K562 (cell line): ENCODE data around the gene OSBPL10. TPM values are rescaled to one million over a fixed set of nuclear protein-coding genes. Genes with fewer than 3 reads are reported as not detected.

Source experiments
- ATAC-seq: fragments of 200-7000 bp; cut with Tn5 transposase; 3 replicates; pipeline ENCODE4 v1.9.1; 2020; ENCODE audit warnings: moderate library complexity
- BruUV-seq: library from RNA; stranded (reverse); fragments of 400-500 nt; replicated peaks from 2 replicates; lab custom pipeline; 2021; lab: Mats Ljungman, UMichigan
- CTCF ChIA-PET: fragments of 300-600 bp; formaldehyde crosslinking; extraction: SDS; loops from one replicate; lab custom pipeline; 2021; ENCODE audit warnings: low intra/inter-chr PET ratio; lab: Yijun Ruan, JAX
- POLR2A ChIA-PET: fragments of 300-600, 350-650 bp; sonication (Branson Sonifier 250); formaldehyde crosslinking; extraction: SDS; loops from one replicate; lab custom pipeline; 2021; ENCODE audit warnings: antibody characterized with exemption, inconsistent platforms; lab: Yijun Ruan, JAX
- DNase-seq, 4 experiments: peaks; one replicate each; pipeline versions ENCODE4 v3.0.0 to v3.0.0-alpha.2; 2011 to 2018; ENCODE audit warnings: low spot score in 3 of 4, mixed read lengths in 3 of 4; ENCODE audit errors: extremely low read depth in 1 of 4
- FAIRE-seq: peaks from 2 replicates; lab custom pipeline; 2011; peaks lifted over from hg19 to GRCh38; lab: Jason Lieb, UNC
- H2AFZ ChIP-seq: 2 replicates; pipeline ENCODE4 v1.6.0; 2011; ENCODE audit warnings: low read depth, low read length, control low read depth, inconsistent platforms
- H3K27ac ChIP-seq: fragments of 200-600 bp; 3 replicates; pipeline ENCODE4 v1.8.0; 2011; ENCODE audit warnings: low read depth, mild to moderate bottlenecking, control low read depth, inconsistent platforms, low read length, moderate library complexity, mixed read lengths; ENCODE audit errors: extremely low read depth
- H3K27me3 ChIP-seq, 2 experiments: fragments of 300-600 bp in 1 of 2; 2 replicates in 1 of 2; 3 replicates in 1 of 2; pipeline versions ENCODE4 v1.6.0 to v1.8.0; 2011; ENCODE audit warnings: inconsistent platforms in 2 of 2, low read length in 2 of 2, mild to moderate bottlenecking in 1 of 2, mixed read lengths in 1 of 2, moderate library complexity in 1 of 2; ENCODE audit not compliant: control insufficient read depth in 2 of 2, insufficient read depth in 2 of 2
- H3K36me3 ChIP-seq: fragments of 300-600 bp; 3 replicates; pipeline ENCODE4 v1.8.0; 2011; ENCODE audit warnings: mild to moderate bottlenecking, low read length, inconsistent platforms; ENCODE audit not compliant: control insufficient read depth, insufficient read depth
- H3K4me1 ChIP-seq, 2 experiments: fragments of 200-600 bp in 1 of 2; replicated peaks in 1 of 2; 2 replicates in 1 of 2; 3 replicates in 1 of 2; pipeline versions ENCODE4 v1.5.1 to v1.8.0; 2011; ENCODE audit warnings: inconsistent platforms in 2 of 2, low read length in 2 of 2, mild to moderate bottlenecking in 1 of 2, mixed read lengths in 1 of 2, moderate library complexity in 1 of 2; ENCODE audit not compliant: control insufficient read depth in 2 of 2, insufficient read depth in 2 of 2
- H3K4me2 ChIP-seq: 2 replicates; pipeline ENCODE4 v1.6.1; 2011; ENCODE audit warnings: low read length, control low read depth, inconsistent platforms, mixed read lengths; ENCODE audit not compliant: insufficient read depth
- H3K4me3 ChIP-seq: fragments of 200-600 bp; sonication (generic), shearing (Covaris generic); 2 replicates; pipeline ENCODE4 v1.5.1; 2016; ENCODE audit warnings: control low read depth, inconsistent platforms
- H3K79me2 ChIP-seq: fragments of 200-600 bp; 3 replicates; pipeline ENCODE4 v1.8.0; 2011; ENCODE audit warnings: low read length, inconsistent platforms; ENCODE audit not compliant: control insufficient read depth, insufficient read depth
- H3K9ac ChIP-seq, 2 experiments: 2 replicates each; pipeline versions ENCODE4 v1.6.0 to v1.6.1; 2011; ENCODE audit warnings: low read depth in 2 of 2, low read length in 2 of 2, control low read depth in 1 of 2, inconsistent platforms in 1 of 2, mild to moderate bottlenecking in 1 of 2, mixed read lengths in 1 of 2; ENCODE audit not compliant: insufficient read depth in 1 of 2
- H3K9me1 ChIP-seq: one replicate; pipeline ENCODE4 v1.6.0; 2011; ENCODE audit warnings: inconsistent platforms, mild to moderate bottlenecking, low read length, moderate library complexity; ENCODE audit not compliant: control insufficient read depth, insufficient read depth
- H3K9me3 ChIP-seq: replicated peaks from 2 replicates; pipeline ENCODE4 v1.5.1; 2011; ENCODE audit warnings: low read depth, low read length, inconsistent platforms; ENCODE audit not compliant: control insufficient read depth, insufficient read depth
- H4K20me1 ChIP-seq: replicated peaks from 2 replicates; pipeline ENCODE4 v1.6.1; 2011; ENCODE audit warnings: low read length, inconsistent platforms, mixed read lengths; ENCODE audit not compliant: control insufficient read depth, insufficient read depth
- ATF6 ChIP-seq: sonication (generic); formaldehyde crosslinking; IDR thresholded peaks from 2 replicates; pipeline ENCODE4 v1.4.0; 2020; ENCODE audit warnings: mild to moderate bottlenecking, missing genetic modification reagents
- CAMTA2 ChIP-seq: fragments of 250-450 bp; sonication (Bioruptor Pico); conservative IDR thresholded peaks from 2 replicates; pipeline ENCODE4 v1.5.1; 2022
- COPS2 ChIP-seq: fragments of 450-650 bp; conservative IDR thresholded peaks from 2 replicates; pipeline ENCODE4 v1.6.1; 2016; ENCODE audit warnings: mild to moderate bottlenecking, moderate library complexity
- CREB1 ChIP-seq, 2 experiments: sonication (generic) in 1 of 2; formaldehyde crosslinking in 1 of 2; IDR thresholded peaks; 2 replicates each; pipeline versions ENCODE4 v1.6.1 to v1.8.0; 2012 to 2022; ENCODE audit warnings: inconsistent platforms in 1 of 2, mild to moderate bottlenecking in 1 of 2, missing genetic modification reagents in 1 of 2, moderate library complexity in 1 of 2
- DDX20 ChIP-seq: fragments of 450-650 bp; IDR thresholded peaks from 2 replicates; pipeline ENCODE4 v1.6.1; 2016; ENCODE audit warnings: missing genetic modification characterization, low read depth, mild to moderate bottlenecking, missing compliant biosample characterization, moderate library complexity
- EP300 ChIP-seq: IDR thresholded peaks from 2 replicates; pipeline ENCODE4 v1.6.1; 2012; ENCODE audit warnings: low read length, improper control_type of control experiment
- ETS2 ChIP-seq: IDR thresholded peaks from 2 replicates; pipeline ENCODE4 v1.6.1; 2016; ENCODE audit warnings: borderline replicate concordance, missing genetic modification characterization, mild to moderate bottlenecking, moderate library complexity, missing compliant biosample characterization; ENCODE audit not compliant: poor library complexity, severe bottlenecking
- HEY1 ChIP-seq: fragments of 250-450 bp; sonication (Bioruptor Pico); IDR thresholded peaks from 2 replicates; pipeline ENCODE4 v1.5.0; 2020; ENCODE audit warnings: mild to moderate bottlenecking, moderate library complexity, borderline replicate concordance
- HIVEP1 ChIP-seq: fragments of 250-450 bp; sonication (Bioruptor Pico); IDR thresholded peaks from 2 replicates; pipeline ENCODE4 v1.4.0; 2020; ENCODE audit warnings: mild to moderate bottlenecking
- LCOR ChIP-seq: sonication (generic); formaldehyde crosslinking; IDR thresholded peaks from 2 replicates; pipeline ENCODE4 v1.8.0; 2022; ENCODE audit warnings: mild to moderate bottlenecking, missing genetic modification reagents
- MBD1 ChIP-seq: fragments of 250-450 bp; sonication (Bioruptor Pico); IDR thresholded peaks from 2 replicates; pipeline ENCODE4 v1.8.0; 2022; ENCODE audit warnings: inconsistent platforms
- SMARCE1 ChIP-seq: fragments of 450-650 bp; IDR thresholded peaks from 2 replicates; pipeline ENCODE4 v1.7.1; 2016; ENCODE audit warnings: mild to moderate bottlenecking
- XRCC5 ChIP-seq: fragments of 200-400 bp; formaldehyde crosslinking; IDR thresholded peaks from 2 replicates; pipeline ENCODE4 v1.6.1; 2017; ENCODE audit warnings: low read depth, mild to moderate bottlenecking, low read length
- ZNF12 ChIP-seq: sonication (generic); formaldehyde crosslinking; IDR thresholded peaks from 2 replicates; pipeline ENCODE4 v1.4.0; 2020; ENCODE audit warnings: mild to moderate bottlenecking, missing genetic modification reagents
- WGBS: fragments of 100-300 bp; shearing (Covaris generic); methylation state at CpG from one replicate; pipeline ENCODE4 v1.1.6; 2016; ENCODE audit warnings: low coverage, mixed read lengths; ENCODE audit not compliant: insufficient coverage; ENCODE audit errors: missing lambda C conversion rate; 5-methylcytosine and 5-hydroxymethylcytosine counted together
- in situ Hi-C: fragments of 300-500 bp; cut with MboI; formaldehyde crosslinking; loops from 4 replicates; pipeline ENCODE4 v1.15.0; 2018; ENCODE audit warnings: inconsistent platforms, mixed read lengths
- intact Hi-C: fragments of 100-400 bp; cut with micrococcal nuclease; formaldehyde crosslinking; loops from 2 replicates; pipeline ENCODE4 v1.14.2; 2022
- polyA plus RNA-seq, 8 experiments: library from polyadenylated mRNA; depleted of rRNA in 4 of 8; stranded (reverse) in 5 of 8; unstranded in 3 of 8; fragments of >200 nt; fragmentation: Nextera tagmentation in 2 of 8; fragmentation: Illumina TruSeq in 1 of 8; extraction: Ambion mirVana in 2 of 8; extraction: Trizol in 1 of 8; gene quantifications; 2 replicates each; pipeline versions ENCODE4 v1.2.1 to v1.2.3, GENCODE V29; 2011 to 2014; ENCODE audit warnings: inconsistent platforms in 1 of 8, missing spikeins in 1 of 8
- total RNA-seq, 7 experiments: library from RNA; depleted of rRNA in 6 of 7; stranded (reverse); fragments of >200 nt in 6 of 7; fragmentation: Illumina TruSeq in 2 of 7; extraction: Trizol in 2 of 7; gene quantifications; 2 replicates each; pipeline versions ENCODE4 v1.2.1 to v1.2.3, GENCODE V29; 2011 to 2021; ENCODE audit warnings: low replicate concordance in 1 of 7

Gene OSBPL10
- total and polyA plus RNA-seq, 9 of the 15 experiments (the other 6 are each of a cell fraction or from before 2014, with no cell fraction given), result 0.03 to 0.19 (median 0.14) TPM; not detected in 2

- no peaks in the 10 kb centered on the region for H4K20me1 ChIP-seq
- H3K79me2 ChIP-seq, result no peaks in the 10 kb centered on the region
- no peak overlapping the region for H3K4me3 ChIP-seq
- no peaks in the 10 kb centered on the region for H3K4me1 ChIP-seq
- H3K4me2 ChIP-seq, result no peak overlapping the region
- no peak overlapping the region for H3K9ac ChIP-seq
- H3K36me3 ChIP-seq, result no peaks in the 10 kb centered on the region
- H2AFZ ChIP-seq, result no peak overlapping the region
- BruUV-seq, result no TSS peak
- no peaks in the 10 kb centered on the region for H3K27me3 ChIP-seq
- H3K9me1 ChIP-seq, result no peaks in the 10 kb centered on the region
- CTCF ChIA-PET, result interaction anchor here (0.6 kb wide), 1 partner anchor 484 kb away, joined by 3 read pairs; no protein-coding TSS in a partner anchor
- TF ChIP-seq ATF6 (no peak), ETS2 (tag) (no peak), SMARCE1 (no peak)
- ATAC-seq (no peak), FAIRE-seq (no peak), DNase-seq (no peak)
- POLR2A ChIA-PET, result no interaction called here
- in situ Hi-C loops (no loop called here), intact Hi-C loops (no loop called here)
- no peaks in the 10 kb centered on the region for H3K9me3 ChIP-seq
- WGBS, result 0% methylated on average over 1 of the region's 1 CpG
- H3K27ac ChIP-seq, result no peak overlapping the region
These were observed 47.0 kb downstream of the OSBPL10 start for GRCh38 chr3:31934018-31934417.

- intact Hi-C loops (no loop called here), in situ Hi-C loops (no loop called here)
- Histone ChIP-seq H3K9me3 (no peaks in the 10 kb centered on the region), H3K79me2 (no peaks in the 10 kb centered on the region), H2AFZ (no peak overlapping the region), H3K9ac (no peak overlapping the region), H3K9me1 (no peaks in the 10 kb centered on the region), H3K27ac (no peak overlapping the region), H3K36me3 (no peaks in the 10 kb centered on the region), H3K4me3 (no peak overlapping the region), H3K4me1 (no peaks in the 10 kb centered on the region), H3K27me3 (no peaks in the 10 kb centered on the region), H3K4me2 (no peak overlapping the region), H4K20me1 (no peaks in the 10 kb centered on the region)
- DNase-seq (no peak), ATAC-seq (no peak), FAIRE-seq (no peak)
- POLR2A ChIA-PET, result interaction anchor here (0.7 kb wide), 1 partner anchor 16 kb away, joined by 3 read pairs; no protein-coding TSS in a partner anchor
- CTCF ChIA-PET, result no interaction called here
- 0% methylated on average over 3 of the region's 3 CpGs for WGBS
- BruUV-seq, result no TSS peak
- no peak for TF ChIP-seq CREB1 (IDR thresholded peaks at IDR 0.05)
- no peak for TF ChIP-seq CREB1 (CRISPR knock-in tag; IDR thresholded peaks at IDR 0.05)
- TF ChIP-seq LCOR (CRISPR knock-in tag), result no peak
- no peak for TF ChIP-seq EP300
- no peak for TF ChIP-seq DDX20 (tag)
- no peak for TF ChIP-seq XRCC5
- no peak for TF ChIP-seq CAMTA2 (CRISPR knock-in tag)
- TF ChIP-seq HIVEP1, result no peak
- TF ChIP-seq COPS2, result no peak
- no peak for TF ChIP-seq HEY1 (CRISPR knock-in tag)
- TF ChIP-seq MBD1, result no peak
- TF ChIP-seq ZNF12, result no peak
These were observed 48.1 kb downstream of the OSBPL10 start for GRCh38 chr3:31932990-31933389.
